ENCODE results near the gene FNIP2. TPM values are rescaled to one million over a fixed set of nuclear protein-coding genes. Genes with fewer than 3 reads are reported as not detected.
"Not testable (repeated sequence)": the region's sequence is repeated elsewhere in the genome, so short reads cannot be mapped to it uniquely, and the experiment has no call there.

Gene FNIP2
- total RNA-seq, 1 experiment from 2014 or later, result 15.8 TPM

- TF ChIP-seq CTCF (IDR thresholded peaks at IDR 0.05; ENCODE audit: insufficient read depth in 1 of 2, low read depth in 1 of 2, low read length in 1 of 2, severe bottlenecking in 1 of 2, unreplicated experiment in 1 of 2), result no peak
- intact Hi-C loops (cut with micrococcal nuclease; ENCODE audit: unreplicated experiment), result no loop called here
Observed at GRCh38 chr4:158758142-158758541, 10.7 kb upstream of the FNIP2 start.

GRCh38 chr4:158758703-158759102, 10.1 kb upstream of the FNIP2 start:
- no peak overlapping the region for H3K4me3 ChIP-seq (ENCODE audit: low read depth, low read length)
- peaks cover 3% of the 10 kb centered on the region for H3K4me1 ChIP-seq
- intact Hi-C loops (cut with micrococcal nuclease; ENCODE audit: unreplicated experiment), result no loop called here
- no peaks in the 10 kb centered on the region for H3K36me3 ChIP-seq (ENCODE audit: control insufficient read depth, insufficient read depth, low read length)
- TF ChIP-seq CTCF (IDR thresholded peaks at IDR 0.05; ENCODE audit: insufficient read depth in 1 of 2, low read depth in 1 of 2, low read length in 1 of 2, severe bottlenecking in 1 of 2, unreplicated experiment in 1 of 2), result no peak
- POLR2A ChIA-PET, result no interaction called here
- H3K27me3 ChIP-seq (replicated peaks; ENCODE audit: control insufficient read depth, insufficient read depth, low read length), result no peaks in the 10 kb centered on the region
- no peak for DNase-seq
- peaks cover 10% of the 10 kb centered on the region for H3K9me3 Mint-ChIP-seq (ENCODE audit: unreplicated experiment)
- H3K4me1 Mint-ChIP-seq (ENCODE audit: low read depth, unreplicated experiment), result peaks cover 14% of the 10 kb centered on the region
- H3K36me3 Mint-ChIP-seq (ENCODE audit: insufficient read depth, unreplicated experiment), result peaks cover 7% of the 10 kb centered on the region
- no TSS peak for BruUV-seq (replicated peaks)
- CTCF ChIA-PET, result no interaction called here
- no peaks in the 10 kb centered on the region for H3K9me3 ChIP-seq
- H3K4me3 Mint-ChIP-seq (ENCODE audit: unreplicated experiment), result no peak overlapping the region
- H3K27ac Mint-ChIP-seq (ENCODE audit: unreplicated experiment), result no peak overlapping the region
- H3K27me3 Mint-ChIP-seq (ENCODE audit: insufficient read depth, unreplicated experiment), result peaks cover 2% of the 10 kb centered on the region

More at GRCh38 chr4:158758142-158758541, 10.7 kb upstream of the FNIP2 start:
- no peak for DNase-seq
- CTCF ChIA-PET, result no interaction called here
- Mint-ChIP-seq H3K36me3 (ENCODE audit: insufficient read depth, unreplicated experiment) (peaks cover 7% of the 10 kb centered on the region), H3K27me3 (ENCODE audit: insufficient read depth, unreplicated experiment) (peaks cover 2% of the 10 kb centered on the region), H3K4me3 (ENCODE audit: unreplicated experiment) (no peak overlapping the region), H3K27ac (ENCODE audit: unreplicated experiment) (no peak overlapping the region), H3K4me1 (ENCODE audit: low read depth, unreplicated experiment) (peaks cover 14% of the 10 kb centered on the region), H3K9me3 (ENCODE audit: unreplicated experiment) (peaks cover 10% of the 10 kb centered on the region)
- no peaks in the 10 kb centered on the region for H3K9me3 ChIP-seq
- peaks cover 3% of the 10 kb centered on the region for H3K4me1 ChIP-seq
- POLR2A ChIA-PET, result no interaction called here
- no TSS peak for BruUV-seq (replicated peaks)
- H3K36me3 ChIP-seq (ENCODE audit: control insufficient read depth, insufficient read depth, low read length), result no peaks in the 10 kb centered on the region
- no peak overlapping the region for H3K4me3 ChIP-seq (ENCODE audit: low read depth, low read length)
- H3K27me3 ChIP-seq (replicated peaks; ENCODE audit: control insufficient read depth, insufficient read depth, low read length), result no peaks in the 10 kb centered on the region

GRCh38 chr4:158759539-158759938, 9.3 kb upstream of the FNIP2 start:
- peaks cover 14% of the 10 kb centered on the region for H3K4me1 Mint-ChIP-seq (ENCODE audit: low read depth, unreplicated experiment)
- H3K4me3 ChIP-seq (ENCODE audit: low read depth, low read length); DNase-seq; H3K27ac Mint-ChIP-seq (ENCODE audit: unreplicated experiment); H3K9me3 Mint-ChIP-seq (ENCODE audit: unreplicated experiment); CTCF ChIA-PET; POLR2A ChIA-PET; intact Hi-C loops (cut with micrococcal nuclease; ENCODE audit: unreplicated experiment); H3K36me3 ChIP-seq (ENCODE audit: control insufficient read depth, insufficient read depth, low read length); H3K9me3 ChIP-seq; BruUV-seq (replicated peaks); H3K4me3 Mint-ChIP-seq (ENCODE audit: unreplicated experiment); H3K36me3 Mint-ChIP-seq (ENCODE audit: insufficient read depth, unreplicated experiment); H3K4me1 ChIP-seq; H3K27me3 Mint-ChIP-seq (ENCODE audit: insufficient read depth, unreplicated experiment); H3K27me3 ChIP-seq (replicated peaks; ENCODE audit: control insufficient read depth, insufficient read depth, low read length): not testable (repeated sequence)

- Histone ChIP-seq H3K4me3 (ENCODE audit: low read depth, low read length) (no peak overlapping the region), H3K36me3 (ENCODE audit: control insufficient read depth, insufficient read depth, low read length) (no peaks in the 10 kb centered on the region), H3K9me3 (no peaks in the 10 kb centered on the region), H3K4me1 (peaks cover 3% of the 10 kb centered on the region), H3K27me3 (replicated peaks; ENCODE audit: control insufficient read depth, insufficient read depth, low read length) (no peaks in the 10 kb centered on the region)
- peaks cover 10% of the 10 kb centered on the region for H3K9me3 Mint-ChIP-seq (ENCODE audit: unreplicated experiment)
- H3K4me1 Mint-ChIP-seq (ENCODE audit: low read depth, unreplicated experiment), result peaks cover 10% of the 10 kb centered on the region
- H3K27ac Mint-ChIP-seq (ENCODE audit: unreplicated experiment), result no peak overlapping the region
- H3K4me3 Mint-ChIP-seq (ENCODE audit: unreplicated experiment), result no peak overlapping the region
- ChIA-PET CTCF (no interaction called here), POLR2A (no interaction called here)
- peaks cover 2% of the 10 kb centered on the region for H3K27me3 Mint-ChIP-seq (ENCODE audit: insufficient read depth, unreplicated experiment)
- DNase-seq, result no peak
- intact Hi-C loops (cut with micrococcal nuclease; ENCODE audit: unreplicated experiment), result no loop called here
- no TSS peak for BruUV-seq (replicated peaks)
- H3K36me3 Mint-ChIP-seq (ENCODE audit: insufficient read depth, unreplicated experiment), result peaks cover 7% of the 10 kb centered on the region
- no peak for TF ChIP-seq CTCF (IDR thresholded peaks at IDR 0.05; ENCODE audit: insufficient read depth in 1 of 2, low read depth in 1 of 2, low read length in 1 of 2, severe bottlenecking in 1 of 2, unreplicated experiment in 1 of 2)
Observed at GRCh38 chr4:158760866-158761265, 8.0 kb upstream of the FNIP2 start.

Measured in Caco-2 (cell line).